Effector memory CD8-positive, alpha-beta T cell (primary cell): Measurements from ENCODE around the gene CYB561A3.
A peak's percentile ranks its signal among the peaks of the same experiment; 100 is the strongest.

ENCODE experiments used
- ATAC-seq: fragments of 150-1000 bp; cut with Tn5 transposase; replicated peaks from 2 replicates; pipeline ENCODE4 v1.10.0; 2021; ENCODE audit warnings: mild to moderate bottlenecking, moderate library complexity
- DNase-seq, 3 experiments: peaks; one replicate each; pipeline ENCODE4 v3.0.0; 2021
- H3K27ac Mint-ChIP-seq, 2 donors: one replicate each; pipeline ENCODE4 v1.8.0; 2022; ENCODE audit warnings: mild to moderate bottlenecking in 2 of 2, mixed read lengths in 2 of 2, moderate library complexity in 2 of 2
- H3K27me3 Mint-ChIP-seq, 2 donors: one replicate each; pipeline ENCODE4 v1.8.0; 2022; ENCODE audit warnings: mixed read lengths in 2 of 2
- H3K36me3 Mint-ChIP-seq: one replicate; pipeline ENCODE4 v1.8.0; 2022; ENCODE audit warnings: mild to moderate bottlenecking, moderate library complexity, mixed read lengths; ENCODE audit not compliant: insufficient read depth
- H3K4me1 Mint-ChIP-seq, 2 donors: one replicate each; pipeline ENCODE4 v1.8.0; 2022; ENCODE audit warnings: low read depth in 2 of 2, mixed read lengths in 2 of 2
- H3K4me3 Mint-ChIP-seq, 2 donors: one replicate each; pipeline ENCODE4 v1.8.0; 2022; ENCODE audit warnings: mild to moderate bottlenecking in 2 of 2, mixed read lengths in 2 of 2, moderate library complexity in 2 of 2
- H3K9me3 Mint-ChIP-seq, 2 donors: one replicate each; pipeline ENCODE4 v1.8.0; 2022; ENCODE audit warnings: mixed read lengths in 2 of 2

CYB561A3 gene

GRCh38 chr11:61359516-61359915 is 2.2 kb downstream of the CYB561A3 start:
- no peak for ATAC-seq
- DNase-seq: no peak
- Mint-ChIP-seq H3K27ac (peak overlapping the region; percentile 31 to 41), H3K4me3 (no peak overlapping the region), H3K4me1 (peaks cover 21 to 25% of the 10 kb centered on the region in 2 donors), H3K27me3 (no peaks in the 10 kb centered on the region), H3K36me3 (peaks cover 27% of the 10 kb centered on the region), H3K9me3 (no peaks in the 10 kb centered on the region)

GRCh38 chr11:61358566-61358965 is 3.1 kb downstream of the CYB561A3 start:
- peaks cover 22% of the 10 kb centered on the region for H3K36me3 Mint-ChIP-seq
- ATAC-seq (no peak), DNase-seq (no peak)
- H3K4me3 Mint-ChIP-seq: no peak overlapping the region
- peaks cover 22% of the 10 kb centered on the region in 2 donors for H3K4me1 Mint-ChIP-seq
- H3K27me3 Mint-ChIP-seq: no peaks in the 10 kb centered on the region
- H3K27ac Mint-ChIP-seq: no peak overlapping the region
- H3K9me3 Mint-ChIP-seq: no peaks in the 10 kb centered on the region

- Mint-ChIP-seq H3K27me3 (no peaks in the 10 kb centered on the region), H3K27ac (peak overlapping the region in 1 of 2 donors; percentile 44), H3K4me1 (peaks cover 18 to 20% of the 10 kb centered on the region in 2 donors), H3K9me3 (no peaks in the 10 kb centered on the region), H3K4me3 (no peak overlapping the region), H3K36me3 (peaks cover 22% of the 10 kb centered on the region)
- DNase-seq: no peak
- ATAC-seq: no peak
Observed at GRCh38 chr11:61357894-61358239, 3.8 kb downstream of the CYB561A3 start.

GRCh38 chr11:61357233-61357893 is 4.3 kb downstream of the CYB561A3 start:
- ATAC-seq (no peak), DNase-seq (no peak)
- H3K27me3 Mint-ChIP-seq: no peaks in the 10 kb centered on the region
- H3K36me3 Mint-ChIP-seq: peaks cover 23% of the 10 kb centered on the region
- peak overlapping the region in 1 of 2 donors; percentile 44 for H3K27ac Mint-ChIP-seq
- H3K4me1 Mint-ChIP-seq: peaks cover 12 to 15% of the 10 kb centered on the region in 2 donors
- no peak overlapping the region for H3K4me3 Mint-ChIP-seq
- H3K9me3 Mint-ChIP-seq: no peaks in the 10 kb centered on the region

- H3K9me3 Mint-ChIP-seq: no peaks in the 10 kb centered on the region
- H3K27me3 Mint-ChIP-seq: no peaks in the 10 kb centered on the region
- no peak overlapping the region for H3K4me3 Mint-ChIP-seq
- ATAC-seq (no peak), DNase-seq (no peak)
- peaks cover 10 to 11% of the 10 kb centered on the region in 2 donors for H3K4me1 Mint-ChIP-seq
- peaks cover 26% of the 10 kb centered on the region for H3K36me3 Mint-ChIP-seq
- peak overlapping the region in 1 of 2 donors; percentile 17 for H3K27ac Mint-ChIP-seq
Observed at GRCh38 chr11:61356706-61357105, 5.0 kb downstream of the CYB561A3 start.

GRCh38 chr11:61354208-61354607 is 7.5 kb downstream of the CYB561A3 start:
- peaks cover 31% of the 10 kb centered on the region for H3K36me3 Mint-ChIP-seq
- H3K9me3 Mint-ChIP-seq: no peaks in the 10 kb centered on the region
- peaks cover 0 to 4% of the 10 kb centered on the region in 2 donors for H3K4me1 Mint-ChIP-seq
- no peak for ATAC-seq
- no peak overlapping the region for H3K27ac Mint-ChIP-seq
- H3K27me3 Mint-ChIP-seq: no peaks in the 10 kb centered on the region
- no peak overlapping the region for H3K4me3 Mint-ChIP-seq
- DNase-seq: no peak

- Mint-ChIP-seq H3K36me3 (peaks cover 31% of the 10 kb centered on the region), H3K27me3 (no peaks in the 10 kb centered on the region), H3K4me1 (peaks cover 0 to 4% of the 10 kb centered on the region in 2 donors), H3K27ac (no peak overlapping the region), H3K9me3 (no peaks in the 10 kb centered on the region), H3K4me3 (no peak overlapping the region)
- DNase-seq (no peak), ATAC-seq (no peak)
Observed at GRCh38 chr11:61353131-61354067, 8.3 kb downstream of the CYB561A3 start.

GRCh38 chr11:61352038-61352437 is 9.6 kb downstream of the CYB561A3 start:
- Mint-ChIP-seq H3K9me3 (no peaks in the 10 kb centered on the region), H3K4me1 (peaks cover 0 to 4% of the 10 kb centered on the region in 2 donors), H3K4me3 (no peak overlapping the region), H3K36me3 (peaks cover 31% of the 10 kb centered on the region), H3K27ac (no peak overlapping the region), H3K27me3 (no peaks in the 10 kb centered on the region)
- DNase-seq (no peak), ATAC-seq (no peak)

GRCh38 chr11:61350803-61351202 is 10.9 kb downstream of the CYB561A3 start:
- no peak for ATAC-seq
- Mint-ChIP-seq H3K4me1 (peaks cover 2 to 4% of the 10 kb centered on the region in 2 donors), H3K4me3 (no peak overlapping the region), H3K27ac (peak overlapping the region in 1 of 2 donors; percentile 19), H3K9me3 (no peaks in the 10 kb centered on the region), H3K27me3 (no peaks in the 10 kb centered on the region), H3K36me3 (peaks cover 29% of the 10 kb centered on the region)
- no peak for DNase-seq

- ATAC-seq (no peak), DNase-seq (no peak)
- H3K36me3 Mint-ChIP-seq: peaks cover 25% of the 10 kb centered on the region
- no peaks in the 10 kb centered on the region for H3K9me3 Mint-ChIP-seq
- H3K27ac Mint-ChIP-seq: peak overlapping the region in 1 of 2 donors; percentile 19
- H3K27me3 Mint-ChIP-seq: no peaks in the 10 kb centered on the region
- no peak overlapping the region for H3K4me3 Mint-ChIP-seq
- peaks cover 2 to 4% of the 10 kb centered on the region in 2 donors for H3K4me1 Mint-ChIP-seq
Observed at GRCh38 chr11:61350336-61350735, 11.3 kb downstream of the CYB561A3 start.

GRCh38 chr11:61349916-61350315 is 11.8 kb downstream of the CYB561A3 start:
- Mint-ChIP-seq H3K9me3 (no peaks in the 10 kb centered on the region), H3K27me3 (no peaks in the 10 kb centered on the region), H3K4me3 (no peak overlapping the region), H3K36me3 (peaks cover 22% of the 10 kb centered on the region), H3K27ac (no peak overlapping the region), H3K4me1 (peaks cover 2 to 4% of the 10 kb centered on the region in 2 donors)
- no peak for DNase-seq
- no peak for ATAC-seq

- H3K4me1 Mint-ChIP-seq: peaks cover 2 to 4% of the 10 kb centered on the region in 2 donors
- no peaks in the 10 kb centered on the region for H3K27me3 Mint-ChIP-seq
- H3K27ac Mint-ChIP-seq: no peak overlapping the region
- peaks cover 22% of the 10 kb centered on the region for H3K36me3 Mint-ChIP-seq
- no peaks in the 10 kb centered on the region for H3K9me3 Mint-ChIP-seq
- ATAC-seq: no peak
- no peak for DNase-seq
- H3K4me3 Mint-ChIP-seq: no peak overlapping the region
Observed at GRCh38 chr11:61349189-61349751, 12.4 kb downstream of the CYB561A3 start.

GRCh38 chr11:61347916-61348461 is 13.7 kb downstream of the CYB561A3 start:
- Mint-ChIP-seq H3K4me3 (no peak overlapping the region), H3K27ac (no peak overlapping the region), H3K36me3 (peaks cover 19% of the 10 kb centered on the region), H3K9me3 (no peaks in the 10 kb centered on the region), H3K4me1 (peaks cover 0 to 2% of the 10 kb centered on the region in 2 donors), H3K27me3 (no peaks in the 10 kb centered on the region)
- ATAC-seq (peak; percentile 29), DNase-seq (no peak)
